ENCODE measurements around the gene CASTOR2. TPM values are rescaled to one million over a fixed set of nuclear protein-coding genes. Genes with fewer than 3 reads are reported as not detected.

The CASTOR2 gene
- total RNA-seq, 2 donors from 2014 or later = 9.6 to 14.0 TPM

GRCh38 chr7:75018570-75019364 is 54.3 kb downstream of the CASTOR2 start:
- Histone ChIP-seq H3K36me3 (replicated peaks in 1 of 2; ENCODE audit: insufficient read depth in 1 of 2, low read depth in 2 of 2) (peaks cover 0 to 2% of the 10 kb centered on the region in 2 donors), H3K4me1 (no peaks in the 10 kb centered on the region), H3K27ac (no peak overlapping the region), H3K27me3 (no peaks in the 10 kb centered on the region), H3K9me3 (no peaks in the 10 kb centered on the region), H3K4me3 (no peak overlapping the region)
- 92 to 95% methylated on average over 7 to 12 of the region's 12 CpGs for WGBS, 2 donors
- intact Hi-C loops (cut with DNase I) = no loop called here
- no peak for TF ChIP-seq POLR2A (IDR thresholded peaks at IDR 0.05)
- TF ChIP-seq CTCF (IDR thresholded peaks at IDR 0.05) = no peak
- DNase-seq = no peak
- no peak for ATAC-seq

- TF ChIP-seq POLR2A (IDR thresholded peaks at IDR 0.05) (no peak), CTCF (IDR thresholded peaks at IDR 0.05) (no peak)
- no peaks in the 10 kb centered on the region for H3K9me3 ChIP-seq
- ATAC-seq (no peak), DNase-seq (no peak)
- H3K27ac ChIP-seq = no peak overlapping the region
- H3K27me3 ChIP-seq = no peaks in the 10 kb centered on the region
- peaks cover 0 to 2% of the 10 kb centered on the region in 2 donors for H3K36me3 ChIP-seq (replicated peaks in 1 of 2; ENCODE audit: insufficient read depth in 1 of 2, low read depth in 2 of 2)
- H3K4me3 ChIP-seq = no peak overlapping the region
- 93 to 95% methylated on average over 8 to 14 of the region's 14 CpGs for WGBS, 2 donors
- intact Hi-C loops (cut with DNase I) = no loop called here
- no peaks in the 10 kb centered on the region for H3K4me1 ChIP-seq
These were observed 55.3 kb downstream of the CASTOR2 start for GRCh38 chr7:75019800-75020199.

GRCh38 chr7:75024922-75025321 is 60.4 kb downstream of the CASTOR2 start:
- H3K4me1 ChIP-seq = no peaks in the 10 kb centered on the region
- intact Hi-C loops (cut with DNase I) = no loop called here
- H3K27ac ChIP-seq = no peak overlapping the region
- ATAC-seq (no peak), DNase-seq (no peak)
- 81 to 89% methylated on average over 5 to 14 of the region's 17 CpGs for WGBS, 2 donors
- no peaks in the 10 kb centered on the region for H3K27me3 ChIP-seq
- no peak overlapping the region for H3K4me3 ChIP-seq
- TF ChIP-seq POLR2A (IDR thresholded peaks at IDR 0.05) (no peak), CTCF (IDR thresholded peaks at IDR 0.05) (no peak)
- H3K9me3 ChIP-seq = no peaks in the 10 kb centered on the region
- no peaks in the 10 kb centered on the region for H3K36me3 ChIP-seq (replicated peaks in 1 of 2; ENCODE audit: insufficient read depth in 1 of 2, low read depth in 2 of 2)

- TF ChIP-seq CTCF (IDR thresholded peaks at IDR 0.05) (no peak), POLR2A (IDR thresholded peaks at IDR 0.05) (no peak)
- 80 to 84% methylated on average over 3 to 9 of the region's 9 CpGs for WGBS, 2 donors
- Histone ChIP-seq H3K4me3 (no peak overlapping the region), H3K36me3 (replicated peaks in 1 of 2; ENCODE audit: insufficient read depth in 1 of 2, low read depth in 2 of 2) (no peaks in the 10 kb centered on the region), H3K4me1 (no peaks in the 10 kb centered on the region), H3K9me3 (no peaks in the 10 kb centered on the region), H3K27me3 (no peaks in the 10 kb centered on the region), H3K27ac (no peak overlapping the region)
- DNase-seq (no peak), ATAC-seq (no peak)
- intact Hi-C loops (cut with DNase I) = no loop called here
These were observed 63.8 kb downstream of the CASTOR2 start for GRCh38 chr7:75028299-75028698.

GRCh38 chr7:75033064-75033463 is 68.6 kb downstream of the CASTOR2 start:
- no peaks in the 10 kb centered on the region for H3K9me3 ChIP-seq
- intact Hi-C loops (cut with DNase I) = no loop called here
- TF ChIP-seq POLR2A (IDR thresholded peaks at IDR 0.05) (no peak), CTCF (IDR thresholded peaks at IDR 0.05) (no peak)
- no peak for ATAC-seq
- no peak overlapping the region for H3K27ac ChIP-seq
- no peaks in the 10 kb centered on the region for H3K4me1 ChIP-seq
- WGBS, 2 donors = 74 to 75% methylated on average over 8 of the region's 8 CpGs
- H3K27me3 ChIP-seq = no peaks in the 10 kb centered on the region
- DNase-seq = no peak
- H3K36me3 ChIP-seq (replicated peaks in 1 of 2; ENCODE audit: insufficient read depth in 1 of 2, low read depth in 2 of 2) = no peaks in the 10 kb centered on the region
- no peak overlapping the region for H3K4me3 ChIP-seq

Measured in body of pancreas (tissue), 4 donors.